GM19372 (cell line): Measurements from ENCODE around the gene LPIN2.

Experiments used
- ATAC-seq: cut with Tn5 transposase; IDR thresholded peaks from one replicate; pipeline ENCODE4 v1.9.1; 2021; ENCODE audit warnings: mild to moderate bottlenecking, low read depth, moderate library complexity; ENCODE audit not compliant: unreplicated experiment

The LPIN2 gene

DNA sequence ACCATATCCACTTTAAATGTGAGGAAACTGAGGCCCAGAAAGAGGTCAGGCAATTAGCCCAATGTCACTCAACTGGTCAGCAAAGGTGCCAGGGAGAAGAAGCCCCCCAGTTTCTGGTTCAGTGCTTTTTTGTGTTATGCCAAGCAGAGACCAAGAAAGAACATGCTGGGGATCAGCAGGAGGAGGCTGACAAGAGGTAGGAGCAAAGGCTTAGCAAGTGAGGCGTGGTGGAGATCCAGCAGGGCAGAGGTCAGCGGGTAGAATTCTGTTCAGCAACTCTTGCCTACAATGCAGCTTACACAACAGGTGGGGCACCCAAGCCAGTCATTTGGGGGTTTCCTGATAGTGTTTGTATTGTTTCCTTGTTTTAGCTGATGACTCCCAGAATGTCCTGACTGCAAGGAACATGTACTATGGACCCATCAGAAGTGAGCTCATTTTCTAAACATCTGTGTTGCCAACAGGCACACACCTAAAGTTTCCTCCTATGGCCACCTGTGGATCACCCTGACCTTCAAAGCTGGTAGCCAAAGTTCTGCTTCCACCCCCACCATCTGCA is 28.2 kb downstream of the LPIN2 start:
- ATAC-seq = no peak

DNA sequence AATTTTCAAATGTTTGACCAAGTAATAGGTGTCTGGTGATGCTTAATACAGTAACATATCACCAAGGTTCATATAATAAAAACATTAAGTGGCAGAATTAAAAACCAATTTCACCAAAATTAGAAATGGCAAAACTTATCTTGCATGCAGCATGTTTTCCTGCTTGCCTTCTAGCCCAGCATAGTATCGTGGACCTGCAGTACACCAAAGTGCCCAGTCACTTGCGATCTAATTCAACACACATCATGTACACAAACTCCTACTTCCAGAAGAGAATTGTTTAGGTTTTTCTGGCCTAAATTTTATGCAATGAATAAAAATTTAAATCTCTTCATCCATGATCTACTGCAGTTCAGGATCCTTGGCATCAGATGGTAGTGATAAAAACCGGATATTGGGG is 28.9 kb downstream of the LPIN2 start:
- no peak for ATAC-seq

DNA sequence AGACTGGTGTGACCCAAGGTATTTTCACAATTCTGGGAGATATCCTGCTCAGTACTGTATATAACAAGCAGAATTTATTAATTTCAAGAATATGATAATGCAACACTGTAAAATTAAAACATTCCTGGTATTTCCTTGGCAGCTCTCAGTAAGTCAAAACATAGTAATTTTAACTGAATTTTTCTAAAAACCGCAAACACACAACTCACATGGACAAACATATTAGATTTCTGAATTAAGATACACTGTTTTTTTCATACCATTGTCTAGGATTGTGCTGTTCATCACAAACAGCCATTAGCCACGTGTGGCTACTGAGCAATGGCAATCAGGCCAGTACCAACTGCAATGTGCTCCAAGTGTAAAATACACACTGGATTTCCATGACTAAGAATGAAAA is 29.6 kb downstream of the LPIN2 start:
- no peak for ATAC-seq

DNA sequence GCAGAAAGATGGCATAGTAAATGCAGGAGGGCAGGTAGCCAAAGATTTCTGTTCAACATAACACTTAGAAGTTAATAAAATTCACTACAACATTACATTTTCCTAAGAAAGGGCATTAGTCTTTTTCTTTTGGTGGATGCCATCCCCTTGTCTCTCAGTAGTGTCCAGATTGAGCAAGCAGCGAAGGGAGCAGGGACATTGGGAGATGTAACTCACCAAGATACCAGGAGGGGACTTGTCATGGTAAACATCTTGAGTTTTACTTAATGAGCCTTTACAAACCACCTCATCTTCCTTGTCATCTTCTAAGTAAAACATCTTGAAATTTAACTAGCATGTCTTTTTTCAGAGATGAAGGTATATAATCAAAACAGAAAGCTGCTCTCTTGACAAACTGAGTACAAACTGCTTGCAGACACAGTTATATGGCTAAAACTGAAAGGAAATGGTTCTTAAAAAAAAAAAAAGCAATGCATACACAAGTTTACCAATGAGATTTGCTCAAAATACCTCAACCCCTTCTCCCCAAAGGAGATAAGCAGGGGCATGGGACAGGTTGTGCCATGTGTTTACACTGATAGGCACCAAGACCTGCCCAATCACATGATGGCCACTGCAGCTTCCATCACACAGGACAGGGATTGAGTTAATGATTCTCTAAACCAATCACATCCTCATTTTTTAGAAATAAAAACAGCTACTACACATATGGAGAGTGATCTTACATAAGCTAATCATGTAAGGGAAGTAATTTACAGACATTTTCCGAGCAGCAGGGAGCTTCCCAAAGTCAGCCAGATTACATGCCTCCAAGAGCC is 30.3 kb downstream of the LPIN2 start:
- ATAC-seq = no peak

DNA sequence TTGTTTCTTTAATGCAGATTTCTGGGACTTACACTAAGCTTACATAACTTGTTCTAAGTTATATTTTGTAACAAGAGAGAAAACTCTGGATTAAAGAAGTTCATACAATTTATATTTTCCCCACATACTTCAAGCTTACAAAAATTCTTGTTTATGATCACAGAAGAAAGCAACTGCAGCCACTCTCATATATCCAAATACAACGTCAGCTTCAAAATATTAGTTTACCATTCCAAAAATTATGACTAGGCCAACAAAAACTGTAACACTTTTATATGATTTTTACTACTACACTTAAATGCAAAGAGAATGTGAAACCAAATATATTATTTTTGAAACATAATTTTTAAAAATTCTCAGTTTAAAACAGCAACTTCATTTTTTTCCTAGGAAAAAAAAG is 30.9 kb downstream of the LPIN2 start:
- ATAC-seq = no peak

DNA sequence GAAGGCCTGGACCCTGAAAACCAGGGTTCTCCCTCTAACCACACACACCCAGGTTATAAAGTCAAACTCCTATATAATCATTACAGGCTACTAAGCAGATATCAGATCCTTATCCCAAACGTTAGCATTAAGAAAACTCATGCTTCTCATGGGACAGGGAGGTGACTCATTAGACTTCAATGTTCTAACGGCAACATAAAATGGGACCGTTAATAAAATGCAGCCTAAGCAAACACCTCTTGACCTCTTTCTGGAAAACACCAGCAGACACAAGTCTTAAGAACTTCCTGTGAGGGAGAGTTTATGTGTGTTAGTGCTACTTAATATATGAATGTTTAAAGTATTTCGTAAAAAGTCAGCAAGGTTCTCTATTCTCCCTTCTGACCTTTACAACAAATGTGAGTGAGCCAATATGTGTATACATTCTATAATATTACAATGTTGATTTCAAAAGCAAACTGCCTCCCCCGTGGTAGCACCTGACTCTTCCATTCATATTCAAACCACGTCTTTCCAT is 31.7 kb downstream of the LPIN2 start:
- no peak for ATAC-seq

DNA sequence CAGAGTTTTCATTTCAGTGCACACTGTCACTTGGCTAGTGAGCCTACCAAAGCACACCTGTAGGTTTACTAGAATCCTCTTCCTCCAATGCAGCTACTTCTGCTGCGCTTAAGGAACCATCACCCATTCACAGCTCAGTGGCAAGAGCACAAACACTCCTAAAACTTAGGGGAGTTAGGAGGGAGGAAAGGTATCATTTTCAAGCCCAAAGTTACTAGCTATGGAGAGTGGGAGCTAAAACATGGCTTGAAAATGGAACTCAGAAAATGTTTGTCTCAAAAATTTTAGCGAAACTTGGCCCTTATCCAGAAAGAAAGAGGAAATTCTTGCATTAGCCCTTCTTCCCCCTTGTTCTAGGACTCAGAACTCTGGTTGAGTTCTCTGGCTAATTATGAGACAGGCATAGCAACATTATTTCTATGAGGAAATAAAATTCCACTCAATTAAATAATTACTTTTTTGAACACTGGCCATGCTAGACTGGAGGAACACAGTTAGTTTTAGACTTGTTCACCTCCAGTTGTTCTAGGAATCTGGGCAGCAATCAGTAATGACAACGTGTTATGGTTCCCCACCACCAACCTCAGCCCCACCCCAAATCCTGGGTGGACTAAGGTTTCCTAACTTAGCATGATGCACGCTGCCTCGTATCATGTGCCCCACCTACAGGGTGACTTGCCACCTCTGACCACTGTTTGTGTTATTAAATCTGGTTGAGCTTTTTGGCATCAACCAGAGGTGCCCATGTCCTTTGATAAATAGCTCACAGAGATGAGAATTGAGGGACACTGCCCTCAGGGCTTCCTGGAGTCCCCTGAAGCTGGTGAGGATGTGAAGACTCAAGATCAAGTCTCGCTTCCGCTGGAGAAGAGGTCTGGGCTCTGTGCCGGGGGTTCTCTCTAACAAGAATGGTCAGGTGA is 32.8 kb downstream of the LPIN2 start:
- no peak for ATAC-seq

DNA sequence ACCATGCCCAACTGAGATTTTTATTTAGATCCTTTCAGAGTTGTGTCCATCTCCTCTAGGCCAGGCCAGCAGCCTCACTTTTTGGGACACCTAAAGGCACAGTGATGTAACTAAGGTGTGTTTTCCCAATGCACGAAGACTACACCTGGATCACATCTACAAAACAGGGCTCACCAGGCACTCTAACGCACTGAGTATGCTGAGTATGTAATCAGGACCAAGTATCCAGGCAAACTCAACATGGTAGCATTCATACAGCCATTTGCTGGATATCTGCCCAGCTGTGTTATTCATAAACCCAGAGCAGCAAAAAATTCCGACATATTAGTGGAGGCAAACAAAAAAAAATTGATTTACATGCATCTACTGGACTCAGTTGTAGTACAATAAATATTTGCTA is 33.8 kb downstream of the LPIN2 start:
- ATAC-seq = no peak

DNA sequence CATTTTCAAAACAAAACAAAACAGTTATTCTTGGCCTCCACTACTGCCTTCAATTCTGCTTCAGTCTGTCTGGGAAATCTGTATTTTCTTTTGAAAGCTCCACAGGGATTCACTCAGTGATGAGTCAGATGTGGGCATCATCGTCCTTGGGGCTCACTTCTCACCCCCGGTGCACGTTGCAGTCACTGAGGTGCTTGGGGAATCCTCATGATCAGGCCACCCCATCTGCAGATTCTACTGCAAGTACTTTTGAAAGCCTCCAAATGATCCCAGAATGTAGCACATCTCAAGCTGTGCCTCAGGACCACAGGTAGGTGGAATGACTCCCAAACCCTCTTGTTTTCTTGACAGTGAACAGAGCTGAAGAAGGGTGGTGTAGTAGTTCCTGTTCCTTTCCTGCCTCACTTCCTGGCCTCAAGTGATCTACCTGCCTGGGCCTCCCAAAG is 34.3 kb downstream of the LPIN2 start:
- peak; percentile 3 for ATAC-seq

DNA sequence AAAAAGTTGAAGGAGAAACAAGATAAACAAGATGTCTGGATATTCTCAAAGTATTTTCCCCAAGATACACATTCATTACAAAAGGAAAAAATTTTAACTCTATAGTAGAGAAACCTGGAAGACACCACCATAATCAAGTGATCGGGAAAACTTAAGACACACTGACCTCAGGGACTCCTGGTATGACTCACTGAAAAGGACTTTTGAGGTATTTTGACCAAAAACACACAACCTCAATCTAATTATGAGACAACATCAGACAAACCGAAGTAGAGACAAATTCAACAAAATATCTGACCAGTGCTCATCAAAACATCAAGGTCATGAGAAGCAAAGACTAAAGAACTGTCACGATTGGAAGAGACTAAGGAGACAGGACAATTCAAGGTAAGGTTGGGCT is 34.7 kb downstream of the LPIN2 start:
- ATAC-seq = peak; percentile 43

DNA sequence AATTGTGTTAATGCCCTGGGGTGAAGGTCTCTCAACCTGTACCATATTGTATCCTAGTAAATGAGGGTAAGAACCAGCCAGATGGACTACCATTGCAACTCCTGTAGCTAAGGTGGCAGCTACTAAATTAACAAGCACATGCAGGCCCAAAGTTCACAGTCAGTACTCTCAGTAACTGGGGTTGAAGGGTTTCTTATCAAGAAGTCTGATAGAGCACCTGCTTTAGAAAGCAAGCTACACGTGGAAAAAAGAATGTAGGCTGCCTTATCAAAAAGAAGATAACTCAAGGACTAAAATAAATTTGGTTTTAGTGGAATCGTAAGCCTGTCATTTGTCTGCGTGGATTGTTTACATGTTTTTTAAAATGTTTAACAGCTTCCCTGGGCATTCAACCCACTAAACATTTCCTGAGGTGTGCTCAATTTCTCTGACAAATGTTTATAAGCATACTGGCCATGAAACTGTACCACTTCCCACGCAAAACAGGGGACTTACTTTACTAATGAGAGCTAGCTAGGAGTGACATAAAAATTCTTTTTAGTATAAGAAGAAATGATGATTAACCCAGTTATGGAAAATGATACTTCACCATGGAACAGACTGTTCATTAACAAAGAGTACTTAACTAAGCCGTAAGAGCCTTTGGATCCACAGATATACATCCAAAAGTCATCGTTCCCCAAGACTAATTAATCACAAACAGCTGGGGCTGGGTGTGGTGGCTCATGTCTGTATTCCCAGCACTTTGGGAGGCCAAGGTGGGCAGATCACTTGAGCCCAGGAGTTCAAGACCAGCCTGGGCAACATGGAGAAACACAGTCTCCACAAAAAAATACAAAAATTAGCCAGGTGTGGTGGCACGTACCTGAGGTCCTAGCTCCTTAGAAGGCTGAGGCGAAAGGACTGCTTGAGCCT is 36.5 kb downstream of the LPIN2 start:
- no peak for ATAC-seq

DNA sequence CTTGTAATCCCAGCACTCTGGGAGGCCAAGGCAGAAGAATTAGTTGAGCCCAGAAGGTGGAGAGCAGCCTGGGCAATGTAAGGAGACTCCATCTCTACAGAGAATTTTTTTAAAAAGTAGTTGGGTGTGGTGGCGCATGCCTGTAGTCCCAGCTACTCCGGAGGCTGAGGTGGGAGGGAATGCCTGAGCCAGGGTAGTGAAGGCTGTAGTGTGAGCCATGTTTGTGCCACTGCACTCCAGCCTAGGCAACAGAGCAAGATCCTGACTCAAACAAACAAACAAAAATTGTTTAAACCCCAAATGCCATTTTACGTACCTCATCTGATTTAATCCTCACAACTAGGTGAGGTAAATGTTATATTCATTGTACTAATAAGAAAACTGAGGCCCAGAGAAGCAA is 38.2 kb downstream of the LPIN2 start:
- ATAC-seq = no peak

DNA sequence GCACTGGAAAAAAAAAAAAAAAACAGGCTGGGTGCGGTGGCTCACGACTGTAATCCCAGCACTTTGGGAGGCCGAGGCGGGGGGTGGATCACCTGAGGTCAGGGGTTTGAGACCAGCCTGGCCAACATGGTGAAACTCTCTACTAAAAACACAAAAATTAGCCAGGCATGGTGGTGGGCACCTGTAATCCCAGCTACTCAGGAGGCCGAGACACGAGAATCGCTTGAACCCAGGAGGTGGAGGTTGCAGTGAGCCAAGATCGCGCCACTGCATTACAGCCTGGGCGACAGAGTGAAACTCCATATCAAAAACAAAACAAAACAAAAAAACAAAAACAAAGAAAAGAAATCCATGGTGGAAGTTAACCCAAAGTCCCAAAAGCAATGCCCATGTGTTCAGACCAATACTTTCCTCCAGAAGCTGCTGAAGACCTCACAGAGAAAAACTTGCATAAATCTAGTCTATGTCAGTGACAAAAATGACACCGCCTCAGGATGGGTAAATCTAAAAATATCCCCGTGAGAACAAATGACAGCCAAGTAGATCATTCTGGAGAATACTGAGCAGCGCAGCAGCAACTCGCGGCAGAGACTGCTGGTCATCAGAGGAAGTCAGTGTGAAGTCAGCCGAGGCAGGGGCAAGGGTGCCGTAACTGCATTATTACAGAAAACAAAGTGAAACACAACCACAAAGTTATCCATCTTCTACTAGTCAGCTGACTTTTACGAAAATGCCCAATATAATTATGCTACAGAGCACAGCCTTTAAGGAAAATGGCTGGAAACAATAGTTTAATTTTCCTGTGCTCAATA is 41.0 kb downstream of the LPIN2 start:
- peak; percentile 90 for ATAC-seq

DNA sequence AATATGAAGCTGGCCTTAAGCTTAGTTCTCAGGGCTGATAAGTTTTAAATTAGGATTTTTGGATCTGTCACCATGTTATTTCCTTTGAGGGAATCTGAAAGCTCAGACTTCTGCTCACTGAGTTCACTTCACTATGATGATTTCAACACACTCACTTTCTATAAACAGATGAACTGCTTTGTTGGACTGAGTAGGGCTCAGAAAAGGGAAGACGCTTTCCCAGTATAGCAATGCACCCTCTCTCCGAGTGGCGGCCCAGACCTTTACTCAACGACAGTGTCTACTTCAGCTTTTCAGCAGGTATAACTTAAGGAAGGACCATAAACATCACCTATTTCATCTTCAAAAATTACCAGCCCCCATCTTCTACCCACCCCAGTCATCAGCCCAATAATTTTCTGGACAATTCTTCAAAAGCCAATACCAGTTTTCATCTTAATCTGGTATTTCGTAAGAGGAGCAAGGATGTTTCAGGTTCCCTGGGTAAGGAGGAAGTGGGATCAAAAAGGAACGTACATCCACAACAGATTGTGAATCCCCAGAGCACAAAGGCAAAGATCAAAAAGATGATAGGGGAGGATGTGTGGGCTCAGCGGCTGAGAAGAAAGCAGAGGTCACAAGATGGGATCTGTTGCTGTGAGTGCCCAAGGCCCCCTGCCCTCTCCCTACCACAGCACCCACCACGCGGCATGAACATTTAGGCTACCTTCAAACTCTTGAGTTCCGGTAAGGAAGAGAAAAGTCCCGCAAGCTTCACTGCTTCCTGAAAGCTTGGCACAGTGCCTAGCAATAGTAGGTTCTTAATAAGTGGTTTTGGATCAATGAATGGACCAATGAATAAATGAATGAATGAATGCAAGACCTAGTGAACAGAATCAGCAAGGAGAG is 41.9 kb downstream of the LPIN2 start:
- ATAC-seq = no peak

DNA sequence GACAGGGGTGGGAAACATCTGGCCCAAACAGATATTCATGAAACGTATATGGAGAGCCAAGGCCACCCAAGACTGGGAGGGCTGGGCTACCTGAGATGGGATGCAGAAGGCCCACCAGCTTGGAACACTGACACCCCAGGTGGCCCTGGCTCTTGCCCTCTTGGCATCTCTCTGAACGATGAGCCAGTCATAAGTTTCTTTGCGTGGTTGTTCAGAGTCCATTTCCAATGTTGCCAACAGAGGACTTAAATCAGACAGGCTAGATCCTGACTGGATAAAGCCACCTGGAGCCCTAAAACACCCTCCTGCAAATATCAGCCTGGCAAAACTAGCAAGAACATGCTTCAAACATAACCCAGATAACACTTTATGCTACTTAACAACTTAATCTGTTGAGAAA is 42.6 kb downstream of the LPIN2 start:
- no peak for ATAC-seq

DNA sequence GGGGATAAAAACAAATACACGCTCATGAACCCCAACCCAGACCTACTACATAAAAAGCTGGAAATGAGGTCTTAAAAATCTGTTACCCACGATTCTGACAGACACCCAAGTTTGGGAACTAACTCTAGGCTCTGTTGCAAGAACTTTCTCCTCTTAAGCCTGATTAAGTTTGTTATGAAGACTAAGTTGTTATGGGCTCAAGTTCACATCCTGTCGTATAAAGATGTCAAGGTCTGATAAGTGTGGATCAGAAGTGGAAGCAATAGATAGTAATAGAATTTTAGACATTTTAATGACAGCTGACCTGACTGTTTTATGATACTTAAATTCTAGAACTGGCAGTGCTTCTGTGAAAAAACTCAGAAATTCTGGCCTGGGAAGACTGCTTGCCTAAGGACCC is 43.2 kb downstream of the LPIN2 start:
- ATAC-seq = no peak

DNA sequence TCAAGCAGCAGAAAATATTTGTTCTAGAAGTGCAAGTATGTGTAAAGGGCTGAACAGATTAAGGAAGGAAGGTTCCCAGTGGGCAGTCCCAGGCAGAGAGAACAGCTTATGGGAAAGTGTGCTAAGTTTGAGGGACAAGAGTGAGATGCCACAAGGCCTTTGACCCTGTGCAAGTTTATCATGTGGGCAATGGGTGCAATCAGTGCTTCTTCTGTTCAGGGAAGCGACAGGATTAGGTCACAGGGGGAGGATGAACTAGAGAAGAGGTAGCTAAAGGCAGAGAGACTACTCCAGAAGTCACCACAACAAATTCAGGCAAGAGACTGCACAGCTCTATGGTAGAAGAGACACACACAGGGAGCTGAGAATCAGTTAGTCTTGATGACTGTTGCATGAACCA is 44.3 kb downstream of the LPIN2 start:
- ATAC-seq = no peak

DNA sequence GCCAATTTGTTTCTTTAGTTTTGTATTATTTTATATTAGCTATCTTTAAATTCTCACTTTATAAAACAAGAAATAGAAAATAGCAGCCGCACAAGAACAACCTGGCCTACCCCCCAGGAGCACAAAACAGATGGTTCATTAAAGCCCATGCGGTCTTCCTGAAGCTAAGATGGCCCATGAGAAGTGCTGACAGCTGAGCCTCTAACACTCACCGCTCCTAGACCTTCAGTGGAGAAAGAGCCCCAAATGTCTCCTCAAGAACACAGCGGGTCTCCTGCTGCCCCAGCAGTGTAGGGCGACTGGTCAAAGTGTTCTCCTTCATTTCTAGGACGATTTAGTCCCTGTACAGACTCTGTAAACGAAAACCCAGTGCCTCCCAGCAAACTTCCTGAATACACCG is 45.1 kb downstream of the LPIN2 start:
- ATAC-seq = no peak
